IMR-90 (cell line): ENCODE results near the gene HOXD8. TPM values are rescaled to one million over a fixed set of nuclear protein-coding genes. Genes with fewer than 3 reads are reported as not detected.

ENCODE experiments used
- ATAC-seq: fragments of 200-7000 bp; cut with Tn5 transposase; 2 replicates; pipeline ENCODE4 v1.9.1; 2020; ENCODE audit warnings: low read depth, mild to moderate bottlenecking, moderate library complexity
- BruUV-seq: library from RNA; stranded (reverse); fragments of 400-500 nt; replicated peaks from 2 replicates; lab custom pipeline; 2021; lab: Mats Ljungman, UMichigan
- CTCF ChIA-PET: fragments of 300-600 bp; formaldehyde crosslinking; extraction: SDS; loops from one replicate; lab custom pipeline; 2021; ENCODE audit warnings: antibody characterized with exemption; lab: Yijun Ruan, JAX
- POLR2A ChIA-PET: fragments of 300-600 bp; sonication (Branson Sonifier 250); formaldehyde crosslinking; loops from one replicate; lab custom pipeline; 2022; ENCODE audit warnings: antibody characterized with exemption; ENCODE audit not compliant: unreplicated experiment; lab: Charles Lee
- DNase-seq: peaks from one replicate; pipeline ENCODE4 v3.0.0; 2013
- H2AFZ ChIP-seq: replicated peaks from 2 replicates; pipeline ENCODE3; 2013; ENCODE audit warnings: low read length, mild to moderate bottlenecking; ENCODE audit not compliant: poor library complexity
- H2AK5ac ChIP-seq: 2 replicates; pipeline ENCODE4 v1.6.1; 2013; ENCODE audit warnings: low read depth, low read length, inconsistent platforms
- H2AK9ac ChIP-seq: replicated peaks from 2 replicates; pipeline ENCODE3; 2013; ENCODE audit warnings: mild to moderate bottlenecking, low read depth, low read length, moderate library complexity; ENCODE audit not compliant: poor library complexity
- H2BK120ac ChIP-seq: 2 replicates; pipeline ENCODE4 v1.6.1; 2013; ENCODE audit warnings: low read depth, low read length, inconsistent platforms
- H2BK15ac ChIP-seq: 3 replicates; pipeline ENCODE4 v1.6.1; 2013; ENCODE audit warnings: low read depth, low read length, inconsistent platforms
- H2BK20ac ChIP-seq: 2 replicates; pipeline ENCODE4 v1.6.1; 2013; ENCODE audit warnings: low read depth, mild to moderate bottlenecking, inconsistent platforms, low read length, moderate library complexity
- H2BK5ac ChIP-seq: 2 replicates; pipeline ENCODE4 v1.6.1; 2013; ENCODE audit warnings: mild to moderate bottlenecking, low read depth, low read length, inconsistent platforms; ENCODE audit not compliant: poor library complexity, severe bottlenecking
- H3K14ac ChIP-seq: replicated peaks from 2 replicates; pipeline ENCODE4 v1.6.1; 2013; ENCODE audit warnings: low read depth, low read length, inconsistent platforms
- H3K18ac ChIP-seq: 2 replicates; pipeline ENCODE4 v1.6.1; 2013; ENCODE audit warnings: low read depth, low read length, control low read depth
- H3K23ac ChIP-seq: 2 replicates; pipeline ENCODE4 v1.6.1; 2013; ENCODE audit warnings: low read depth, low read length, inconsistent platforms
- H3K27ac ChIP-seq: 2 replicates; pipeline ENCODE4 v1.5.1; 2013; ENCODE audit warnings: mild to moderate bottlenecking, control low read depth, low read length; ENCODE audit not compliant: insufficient read depth
- H3K27me3 ChIP-seq: 2 replicates; pipeline ENCODE4 v1.6.1; 2013; ENCODE audit warnings: low read length; ENCODE audit not compliant: control insufficient read depth, insufficient read depth
- H3K36me3 ChIP-seq: 2 replicates; pipeline ENCODE4 v1.6.1; 2013; ENCODE audit warnings: low read length, mixed read lengths; ENCODE audit not compliant: control insufficient read depth, insufficient read depth
- H3K4ac ChIP-seq: 2 replicates; pipeline ENCODE4 v1.6.1; 2013; ENCODE audit warnings: low read depth, low read length, inconsistent platforms
- H3K4me1 ChIP-seq: 2 replicates; pipeline ENCODE4 v1.6.1; 2013; ENCODE audit warnings: low read length, mixed read lengths; ENCODE audit not compliant: control insufficient read depth, insufficient read depth
- H3K4me2 ChIP-seq: 2 replicates; pipeline ENCODE4 v1.6.1; 2013; ENCODE audit warnings: low read depth, mild to moderate bottlenecking, control low read depth, low read length, moderate library complexity
- H3K4me3 ChIP-seq: 2 replicates; pipeline ENCODE4 v1.5.1; 2013; ENCODE audit warnings: low read depth, mild to moderate bottlenecking, control low read depth, low read length, moderate library complexity; ENCODE audit not compliant: insufficient read depth
- H3K56ac ChIP-seq: 2 replicates; pipeline ENCODE4 v1.6.1; 2013; ENCODE audit warnings: low read length, inconsistent platforms; ENCODE audit not compliant: insufficient read depth; ENCODE audit errors: extremely low read depth
- H3K79me1 ChIP-seq, 2 experiments: 2 replicates each; pipeline ENCODE4 v1.6.1; 2013; ENCODE audit warnings: low read length in 2 of 2, inconsistent platforms in 1 of 2, low read depth in 1 of 2
- H3K9ac ChIP-seq: 2 replicates; pipeline ENCODE4 v1.6.1; 2013; ENCODE audit warnings: low read depth, low read length, control low read depth
- H3K9me1 ChIP-seq: 2 replicates; pipeline ENCODE4 v1.6.1; 2013; ENCODE audit warnings: low read length, inconsistent platforms; ENCODE audit not compliant: insufficient read depth
- H3K9me3 ChIP-seq: 2 replicates; pipeline ENCODE4 v1.6.1; 2013; ENCODE audit warnings: low read length; ENCODE audit not compliant: control insufficient read depth, insufficient read depth
- H4K20me1 ChIP-seq: 2 replicates; pipeline ENCODE4 v1.6.1; 2013; ENCODE audit warnings: low read length, inconsistent platforms; ENCODE audit not compliant: insufficient read depth
- H4K5ac ChIP-seq: 2 replicates; pipeline ENCODE4 v1.6.1; 2013; ENCODE audit warnings: mild to moderate bottlenecking, low read depth, low read length, control low read depth
- H4K8ac ChIP-seq, 2 experiments: 2 replicates each; pipeline ENCODE4 v1.6.1; 2013; ENCODE audit warnings: low read depth in 2 of 2, low read length in 2 of 2, control low read depth in 1 of 2, inconsistent platforms in 1 of 2
- H4K91ac ChIP-seq: 2 replicates; pipeline ENCODE4 v1.6.1; 2013; ENCODE audit warnings: low read depth, low read length, inconsistent platforms; ENCODE audit not compliant: insufficient read depth
- BHLHE40 ChIP-seq: fragments of 150-350 bp; IDR thresholded peaks from 2 replicates; pipeline ENCODE4 v1.6.1; 2016; ENCODE audit warnings: mild to moderate bottlenecking, low read depth, low read length
- CEBPB ChIP-seq: IDR thresholded peaks from 2 replicates; pipeline ENCODE4 v1.6.1; 2012; ENCODE audit warnings: low read depth, low read length, improper control_type of control experiment
- CHD1 ChIP-seq: IDR thresholded peaks from 2 replicates; pipeline ENCODE4 v1.6.1; 2012; ENCODE audit warnings: low read depth, low read length, improper control_type of control experiment
- ELK1 ChIP-seq: fragments of 150-350 bp; IDR thresholded peaks from 2 replicates; pipeline ENCODE4 v1.6.1; 2016; ENCODE audit warnings: low read depth, mild to moderate bottlenecking, low read length, moderate library complexity, borderline replicate concordance
- FOS ChIP-seq: fragments of 150-350 bp; IDR thresholded peaks from 2 replicates; pipeline ENCODE4 v1.6.1; 2016; ENCODE audit warnings: low read depth, low read length
- MAFK ChIP-seq: IDR thresholded peaks from 2 replicates; pipeline ENCODE4 v1.6.1; 2012; ENCODE audit warnings: low read depth, low read length, improper control_type of control experiment
- MAZ ChIP-seq: IDR thresholded peaks from 2 replicates; pipeline ENCODE4 v1.6.1; 2012; ENCODE audit warnings: low read depth, mild to moderate bottlenecking, low read length, improper control_type of control experiment, moderate library complexity, borderline replicate concordance
- MXI1 ChIP-seq: IDR thresholded peaks from 2 replicates; pipeline ENCODE4 v1.6.1; 2012; ENCODE audit warnings: low read depth, mild to moderate bottlenecking, low read length, moderate library complexity, borderline replicate concordance
- POLR2A ChIP-seq: IDR thresholded peaks from 2 replicates; pipeline ENCODE4 v1.6.1; 2012; ENCODE audit warnings: mild to moderate bottlenecking, low read depth, low read length
- RAD21 ChIP-seq: IDR thresholded peaks from 2 replicates; pipeline ENCODE4 v1.6.1; 2012; ENCODE audit warnings: low read length, improper control_type of control experiment
- RCOR1 ChIP-seq: IDR thresholded peaks from 2 replicates; pipeline ENCODE4 v1.6.1; 2012; ENCODE audit warnings: mild to moderate bottlenecking, low read length, improper control_type of control experiment; ENCODE audit not compliant: insufficient replicate concordance
- RFX5 ChIP-seq: IDR thresholded peaks from 2 replicates; pipeline ENCODE4 v1.8.0; 2012; ENCODE audit warnings: low read depth, mild to moderate bottlenecking, low read length, moderate library complexity
- SMC3 ChIP-seq: fragments of 150-350 bp; IDR thresholded peaks from 2 replicates; pipeline ENCODE4 v1.6.1; 2016; ENCODE audit warnings: low read depth, mild to moderate bottlenecking, antibody characterized with exemption, low read length, moderate library complexity
- USF2 ChIP-seq: fragments of 150-350 bp; IDR thresholded peaks from 2 replicates; pipeline ENCODE4 v1.6.1; 2017; ENCODE audit warnings: mild to moderate bottlenecking, antibody characterized with exemption, low read length, low read depth
- WGBS, 2 experiments: methylation state at CpG; one replicate each; pipeline versions ENCODE4 v1.1.5 to v1.1.7; 2013; ENCODE audit warnings: missing lambda C conversion rate in 2 of 2; ENCODE audit not compliant: insufficient read length in 1 of 2; ENCODE audit errors: extremely low coverage in 2 of 2; 5-methylcytosine and 5-hydroxymethylcytosine counted together
- dilution Hi-C: fragments of 300-500 bp; cut with HindIII; formaldehyde crosslinking; loops from one replicate; pipeline ENCODE4 v1.14.3; 2018; ENCODE audit warnings: low sequenced_read_pairs; ENCODE audit not compliant: unreplicated experiment
- in situ Hi-C: fragments of 300-500 bp; cut with MboI; formaldehyde crosslinking; loops from 3 replicates; pipeline ENCODE4 v1.14.3; 2019; ENCODE audit warnings: low sequenced_read_pairs, inconsistent platforms, mixed read lengths
- intact Hi-C: fragments of 100-400 bp; cut with micrococcal nuclease; formaldehyde crosslinking; loops from 2 replicates; pipeline ENCODE4 v1.10.0; 2022
- polyA plus RNA-seq, 3 experiments: library from polyadenylated mRNA; depleted of rRNA; stranded (reverse); fragments of >200 nt; gene quantifications; 2 replicates each; pipeline ENCODE4 v1.2.3, GENCODE V29; 2012; ENCODE audit warnings: low replicate concordance in 1 of 3
- total RNA-seq: library from RNA; depleted of rRNA; stranded (reverse); fragments of >200 nt; gene quantifications from 2 replicates; pipeline ENCODE4 v1.2.3, GENCODE V29; 2012

The HOXD8 gene
- total and polyA plus RNA-seq, 2 of the 4 experiments (the other 2 are of a cell fraction) = not detected

- no peak overlapping the region for H2AK9ac ChIP-seq
- no peak overlapping the region for H3K27ac ChIP-seq
- no peaks in the 10 kb centered on the region for H3K36me3 ChIP-seq
- H2BK5ac ChIP-seq = no peak overlapping the region
- no peak for DNase-seq
- no peak overlapping the region for H2BK15ac ChIP-seq
- H3K4ac ChIP-seq = no peak overlapping the region
- H4K8ac ChIP-seq = no peak overlapping the region
- H3K4me2 ChIP-seq = no peak overlapping the region
- TF ChIP-seq MAFK (no peak), ELK1 (no peak), RAD21 (no peak), MAZ (no peak), FOS (no peak), CEBPB (no peak), BHLHE40 (no peak), RFX5 (no peak), MXI1 (no peak), RCOR1 (no peak), CHD1 (no peak), SMC3 (no peak), USF2 (no peak), POLR2A (no peak)
- in situ Hi-C loops = no loop called here
- dilution Hi-C loops = no loop called here
- H3K14ac ChIP-seq = no peak overlapping the region
- H3K9me3 ChIP-seq = peaks cover 3% of the 10 kb centered on the region
- no peak for ATAC-seq
- no peak overlapping the region for H2AFZ ChIP-seq
- no peak overlapping the region for H4K91ac ChIP-seq
- no peaks in the 10 kb centered on the region for H3K9me1 ChIP-seq
- no peak overlapping the region for H2BK20ac ChIP-seq
- no peak overlapping the region for H3K4me3 ChIP-seq
- H3K4me1 ChIP-seq = no peaks in the 10 kb centered on the region
- H2BK120ac ChIP-seq = no peak overlapping the region
- H3K56ac ChIP-seq = no peak overlapping the region
- H4K5ac ChIP-seq = no peak overlapping the region
- H3K79me1 ChIP-seq = no peaks in the 10 kb centered on the region
- intact Hi-C loops = no loop called here
- ChIA-PET CTCF (no interaction called here), POLR2A (no interaction called here)
- no TSS peak for BruUV-seq
- H3K18ac ChIP-seq = no peak overlapping the region
- H3K23ac ChIP-seq = no peak overlapping the region
- no peak overlapping the region for H3K9ac ChIP-seq
- WGBS, 2 experiments = no CpG with 5 or more reads among the region's 2 CpGs
- peaks cover 90% of the 10 kb centered on the region for H3K27me3 ChIP-seq
- H4K20me1 ChIP-seq = no peaks in the 10 kb centered on the region
- no peak overlapping the region for H2AK5ac ChIP-seq
Measured at GRCh38 chr2:176137252-176137580, 7.7 kb downstream of the HOXD8 start.
